K562 (cell line): ENCODE measurements around the gene RSPH9. TPM values are rescaled to one million over a fixed set of nuclear protein-coding genes. Genes with fewer than 3 reads are reported as not detected.
A peak's percentile ranks its signal among the peaks of the same experiment; 100 is the strongest.

ENCODE experiments used
- ARID3A ChIP-seq: IDR thresholded peaks from 2 replicates; pipeline ENCODE4 v1.6.1; 2012; ENCODE audit warnings: low read depth, low read length, improper control_type of control experiment, borderline replicate concordance
- BRF2 ChIP-seq: IDR thresholded peaks from 3 replicates; pipeline ENCODE4 v1.6.1; 2011; ENCODE audit warnings: borderline replicate concordance, mild to moderate bottlenecking; ENCODE audit not compliant: insufficient read length, insufficient read depth
- CCNT2 ChIP-seq: IDR thresholded peaks from 2 replicates; pipeline ENCODE4 v1.6.1; 2011; ENCODE audit warnings: borderline replicate concordance, low read depth, mild to moderate bottlenecking, moderate library complexity, mixed read lengths, low read length; ENCODE audit not compliant: insufficient read length; ENCODE audit errors: extremely low read depth
- CTCFL ChIP-seq: IDR thresholded peaks from 2 replicates; pipeline ENCODE4 v1.6.1; 2011; ENCODE audit warnings: borderline replicate concordance, low read depth, mild to moderate bottlenecking, moderate library complexity, low read length; ENCODE audit not compliant: insufficient read depth, poor library complexity, severe bottlenecking
- DEAF1 ChIP-seq: fragments of 450-650 bp; formaldehyde crosslinking; IDR thresholded peaks from 2 replicates; pipeline ENCODE4 v1.4.0; 2020; ENCODE audit warnings: mild to moderate bottlenecking, moderate library complexity
- E2F3 ChIP-seq: fragments of 250-450 bp; sonication (Bioruptor Pico); IDR thresholded peaks from 2 replicates; pipeline ENCODE4 v1.4.0; 2020; ENCODE audit warnings: mild to moderate bottlenecking
- ELK1 ChIP-seq: sonication (generic); formaldehyde crosslinking; IDR thresholded peaks from 2 replicates; pipeline ENCODE4 v1.8.1; 2022; ENCODE audit warnings: missing genetic modification reagents
- ESRRB ChIP-seq: fragments of 250-450 bp; sonication (Bioruptor Pico); IDR thresholded peaks from 2 replicates; pipeline ENCODE4 v1.5.0; 2020; ENCODE audit warnings: mild to moderate bottlenecking, moderate library complexity, borderline replicate concordance
- FOXJ2 ChIP-seq: fragments of 200-800 bp; sonication (Bioruptor generic); IDR thresholded peaks from 2 replicates; pipeline ENCODE4 v1.6.1; 2016; ENCODE audit warnings: missing genetic modification characterization, missing compliant biosample characterization
- FOXP1 ChIP-seq: sonication (generic); formaldehyde crosslinking; IDR thresholded peaks from 2 replicates; pipeline ENCODE4 v1.8.0; 2022; ENCODE audit warnings: mild to moderate bottlenecking, missing genetic modification reagents
- MYNN ChIP-seq, 2 experiments: sonication (generic); formaldehyde crosslinking in 1 of 2; IDR thresholded peaks; 2 replicates each; pipeline versions ENCODE4 v1.5.0 to v1.6.1; 2016 to 2020; ENCODE audit warnings: antibody characterized with exemption in 1 of 2, missing genetic modification reagents in 1 of 2
- PKNOX1 ChIP-seq: fragments of 450-650 bp; IDR thresholded peaks from 2 replicates; pipeline ENCODE4 v1.6.1; 2016
- SMAD3 ChIP-seq: fragments of 450-650 bp; formaldehyde crosslinking; conservative IDR thresholded peaks from 2 replicates; pipeline ENCODE4 v1.4.0; 2020; ENCODE audit warnings: mild to moderate bottlenecking
- SP2 ChIP-seq: IDR thresholded peaks from 2 replicates; pipeline ENCODE4 v1.6.1; 2011; ENCODE audit warnings: mild to moderate bottlenecking, low read depth, low read length, moderate library complexity; ENCODE audit not compliant: poor library complexity, severe bottlenecking; ENCODE audit errors: extremely low read depth
- polyA plus RNA-seq, 8 experiments: library from polyadenylated mRNA; depleted of rRNA in 4 of 8; stranded (reverse) in 5 of 8; unstranded in 3 of 8; fragments of >200 nt; fragmentation: Nextera tagmentation in 2 of 8; fragmentation: Illumina TruSeq in 1 of 8; extraction: Ambion mirVana in 2 of 8; extraction: Trizol in 1 of 8; gene quantifications; 2 replicates each; pipeline versions ENCODE4 v1.2.1 to v1.2.3, GENCODE V29; 2011 to 2014; ENCODE audit warnings: inconsistent platforms in 1 of 8, missing spikeins in 1 of 8
- total RNA-seq, 7 experiments: library from RNA; depleted of rRNA in 6 of 7; stranded (reverse); fragments of >200 nt in 6 of 7; fragmentation: Illumina TruSeq in 2 of 7; extraction: Trizol in 2 of 7; gene quantifications; 2 replicates each; pipeline versions ENCODE4 v1.2.1 to v1.2.3, GENCODE V29; 2011 to 2021; ENCODE audit warnings: low replicate concordance in 1 of 7

RSPH9 gene
- total and polyA plus RNA-seq, 9 of the 15 experiments (the other 6 are each of a cell fraction or from before 2014, with no cell fraction given) = 0.05 to 0.60 (median 0.39) TPM; not detected in 6

- TF ChIP-seq ARID3A (peak; percentile 99), PKNOX1 (peak; percentile 98), ESRRB (no peak), CTCFL (no peak), FOXP1 (peak; percentile 88), ELK1 (CRISPR knock-in tag) (no peak), CCNT2 (peak; percentile 99), DEAF1 (CRISPR knock-in tag) (no peak), E2F3 (CRISPR knock-in tag) (0 out of 2 replicates have a peak, but pooled peaks have one; percentile 40), SMAD3 (CRISPR knock-in tag) (peak; percentile 82), FOXJ2 (peak; percentile 29; the same call in 1 of the 2 replicates), SP2 (no peak), MYNN (IDR thresholded peaks at IDR 0.05) (peak; percentile 96), MYNN (CRISPR knock-in tag; IDR thresholded peaks at IDR 0.05) (no peak), BRF2 (no peak)
Measured at GRCh38 chr6:43630980-43631619, 13.7 kb upstream of the RSPH9 start (continued).
